WERI-Rb-1 (cell line): ENCODE measurements around the gene CHST4.

ENCODE experiments used
- DNase-seq: peaks from one replicate; pipeline ENCODE4 v3.0.0-alpha.2; 2020
- H3K27ac ChIP-seq: fragments of 250-450 bp; sonication (Bioruptor Pico); 2 replicates; pipeline ENCODE4 v1.5.1; 2020; ENCODE audit warnings: mild to moderate bottlenecking, moderate library complexity
- H3K27me3 ChIP-seq: fragments of 250-450 bp; sonication (Bioruptor Pico); 2 replicates; pipeline ENCODE4 v1.5.1; 2021; ENCODE audit warnings: mild to moderate bottlenecking, low read depth, moderate library complexity; ENCODE audit not compliant: insufficient read depth, severe bottlenecking
- H3K36me3 ChIP-seq: fragments of 250-450 bp; sonication (Bioruptor Pico); 2 replicates; pipeline ENCODE4 v1.5.1; 2020; ENCODE audit warnings: mild to moderate bottlenecking, moderate library complexity
- H3K4me3 ChIP-seq: 2 replicates; pipeline ENCODE4 v1.5.1; 2011; ENCODE audit warnings: low read depth, mild to moderate bottlenecking, control low read depth, low read length
- H3K9me3 ChIP-seq: fragments of 250-450 bp; sonication (Bioruptor Pico); 2 replicates; pipeline ENCODE4 v1.5.1; 2021; ENCODE audit warnings: mild to moderate bottlenecking, moderate library complexity; ENCODE audit not compliant: severe bottlenecking
- TF ChIP-seq, protein P1 (sequence below): IDR thresholded peaks from 2 replicates; pipeline ENCODE4 v1.5.1; 2011; ENCODE audit warnings: low read depth, mild to moderate bottlenecking, control low read depth, inconsistent platforms, low read length

The CHST4 gene

DNA sequence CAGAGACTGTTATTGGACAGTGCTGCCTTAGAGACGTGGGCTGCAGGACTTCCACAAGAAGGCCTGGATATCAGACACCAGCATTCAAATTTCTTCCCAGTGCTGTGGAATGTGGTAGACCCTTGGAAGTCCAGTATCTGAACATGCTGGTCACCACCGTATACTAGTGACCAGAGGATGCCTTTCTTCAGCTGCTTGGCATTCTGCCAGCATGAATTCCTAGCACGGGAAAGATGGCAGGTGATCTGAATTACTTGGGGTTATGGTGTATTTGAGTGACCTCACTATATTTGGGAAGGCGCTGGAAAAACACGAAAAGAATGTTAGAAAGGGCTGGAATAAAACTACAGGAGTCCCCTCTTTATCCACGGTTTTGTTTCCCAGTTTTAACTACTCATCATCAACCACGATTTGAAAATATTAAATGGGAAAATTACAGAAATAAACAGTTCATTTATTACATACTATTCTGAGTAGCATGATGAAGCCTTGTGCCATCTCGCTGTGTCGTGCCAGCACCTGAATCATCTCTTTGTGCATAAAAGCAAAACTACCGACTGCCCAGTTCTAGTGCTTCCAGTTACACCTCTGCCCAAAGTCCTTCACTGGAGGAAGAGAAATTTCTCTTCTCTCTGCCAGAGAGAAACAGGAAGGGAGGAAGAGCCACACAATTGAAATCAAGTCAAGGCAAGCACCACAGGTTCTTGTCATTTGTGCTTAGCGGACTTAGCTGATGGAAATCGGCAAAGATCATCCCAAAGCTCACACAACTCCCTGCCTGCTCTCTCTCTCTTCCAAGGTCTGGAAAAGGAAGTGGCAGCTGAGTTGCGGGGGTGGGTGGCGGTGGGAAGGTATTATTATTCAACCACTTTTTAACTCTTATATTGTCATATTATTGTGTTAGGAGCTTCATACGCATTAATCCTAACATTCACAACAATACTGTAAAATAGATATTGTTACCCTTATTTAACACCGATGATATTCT, 1.4 kb upstream of the CHST4 start:
- H3K9me3 ChIP-seq = no peaks in the 10 kb centered on the region
- H3K36me3 ChIP-seq = no peaks in the 10 kb centered on the region
- no peaks in the 10 kb centered on the region for H3K27me3 ChIP-seq
- TF ChIP-seq, protein P1, sequence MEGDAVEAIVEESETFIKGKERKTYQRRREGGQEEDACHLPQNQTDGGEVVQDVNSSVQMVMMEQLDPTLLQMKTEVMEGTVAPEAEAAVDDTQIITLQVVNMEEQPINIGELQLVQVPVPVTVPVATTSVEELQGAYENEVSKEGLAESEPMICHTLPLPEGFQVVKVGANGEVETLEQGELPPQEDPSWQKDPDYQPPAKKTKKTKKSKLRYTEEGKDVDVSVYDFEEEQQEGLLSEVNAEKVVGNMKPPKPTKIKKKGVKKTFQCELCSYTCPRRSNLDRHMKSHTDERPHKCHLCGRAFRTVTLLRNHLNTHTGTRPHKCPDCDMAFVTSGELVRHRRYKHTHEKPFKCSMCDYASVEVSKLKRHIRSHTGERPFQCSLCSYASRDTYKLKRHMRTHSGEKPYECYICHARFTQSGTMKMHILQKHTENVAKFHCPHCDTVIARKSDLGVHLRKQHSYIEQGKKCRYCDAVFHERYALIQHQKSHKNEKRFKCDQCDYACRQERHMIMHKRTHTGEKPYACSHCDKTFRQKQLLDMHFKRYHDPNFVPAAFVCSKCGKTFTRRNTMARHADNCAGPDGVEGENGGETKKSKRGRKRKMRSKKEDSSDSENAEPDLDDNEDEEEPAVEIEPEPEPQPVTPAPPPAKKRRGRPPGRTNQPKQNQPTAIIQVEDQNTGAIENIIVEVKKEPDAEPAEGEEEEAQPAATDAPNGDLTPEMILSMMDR = no peak
- DNase-seq = no peak
- H3K27ac ChIP-seq = no peak overlapping the region
- H3K4me3 ChIP-seq = no peak overlapping the region

DNA sequence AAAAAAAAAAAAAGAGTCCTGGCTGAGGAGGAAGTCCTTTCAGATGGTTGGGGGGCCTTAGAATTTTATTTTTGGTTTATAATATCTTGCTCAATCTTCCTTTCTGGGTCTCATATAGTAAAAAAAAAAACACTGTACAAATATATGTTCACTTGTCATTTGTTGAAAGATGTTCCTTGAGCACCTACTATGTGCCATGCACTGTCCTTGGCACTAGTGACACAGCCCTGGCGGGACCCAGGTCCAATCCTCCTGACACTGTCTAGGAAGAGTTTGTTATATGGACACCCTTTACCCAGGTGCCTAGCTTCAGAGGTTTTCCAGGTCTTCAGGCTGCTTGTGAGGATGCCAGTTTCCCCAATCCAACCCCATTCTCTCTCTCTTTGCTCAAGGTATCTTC, 2.0 kb downstream of the CHST4 start:
- TF ChIP-seq, protein P1 = no peak
- Histone ChIP-seq H3K27ac (no peak overlapping the region), H3K36me3 (no peaks in the 10 kb centered on the region), H3K4me3 (no peak overlapping the region), H3K9me3 (no peaks in the 10 kb centered on the region), H3K27me3 (no peaks in the 10 kb centered on the region)
- no peak for DNase-seq

DNA sequence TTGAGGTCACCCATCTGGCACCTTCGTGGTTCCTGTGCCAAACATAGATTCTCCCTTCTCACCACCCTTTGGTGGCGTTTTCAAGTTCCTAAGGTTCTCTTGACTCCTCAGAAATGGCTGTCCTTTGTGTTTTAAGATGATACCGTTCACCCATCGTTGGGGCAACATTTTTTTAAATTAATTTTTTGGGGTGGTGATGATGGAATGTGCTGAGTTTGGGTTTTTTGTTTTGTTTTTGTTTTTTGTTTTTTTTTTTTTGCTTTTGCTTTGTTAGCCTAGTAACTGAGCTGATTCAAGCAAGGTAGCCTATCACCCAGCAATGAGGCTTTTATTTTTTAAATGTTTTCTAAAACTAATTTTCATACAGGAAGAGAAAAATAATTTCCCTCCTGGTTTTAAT, 2.6 kb downstream of the CHST4 start:
- H3K4me3 ChIP-seq = no peak overlapping the region
- no peak overlapping the region for H3K27ac ChIP-seq
- H3K36me3 ChIP-seq = no peaks in the 10 kb centered on the region

DNA sequence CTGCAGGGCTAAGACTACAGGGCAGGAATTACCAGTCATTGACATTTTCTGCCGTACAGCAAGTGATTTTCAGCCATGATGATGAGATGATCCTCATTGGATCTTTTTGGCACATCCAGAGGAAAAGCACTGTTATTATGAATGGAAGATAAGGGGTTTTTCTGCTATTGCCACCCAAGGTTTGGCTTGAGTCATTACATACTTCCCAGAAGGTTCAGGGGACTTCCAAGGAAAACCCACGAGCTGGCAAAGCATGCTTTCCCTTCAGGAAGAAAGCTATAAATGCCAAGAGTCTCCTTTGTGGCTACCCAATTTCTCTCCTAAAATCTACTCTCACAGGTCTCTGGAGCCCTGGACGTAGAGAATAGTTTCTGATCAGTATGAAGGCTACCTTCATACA, 6.1 kb downstream of the CHST4 start:
- Histone ChIP-seq H3K36me3 (no peaks in the 10 kb centered on the region), H3K27me3 (no peaks in the 10 kb centered on the region), H3K9me3 (no peaks in the 10 kb centered on the region), H3K27ac (no peak overlapping the region), H3K4me3 (no peak overlapping the region)
- TF ChIP-seq, protein P1 = no peak
- no peak for DNase-seq

More for the DNA sequence above, 2.6 kb downstream of the CHST4 start:
- Histone ChIP-seq H3K9me3 (no peaks in the 10 kb centered on the region), H3K27me3 (no peaks in the 10 kb centered on the region)
- no peak for DNase-seq
- TF ChIP-seq, protein P1 = no peak

DNA sequence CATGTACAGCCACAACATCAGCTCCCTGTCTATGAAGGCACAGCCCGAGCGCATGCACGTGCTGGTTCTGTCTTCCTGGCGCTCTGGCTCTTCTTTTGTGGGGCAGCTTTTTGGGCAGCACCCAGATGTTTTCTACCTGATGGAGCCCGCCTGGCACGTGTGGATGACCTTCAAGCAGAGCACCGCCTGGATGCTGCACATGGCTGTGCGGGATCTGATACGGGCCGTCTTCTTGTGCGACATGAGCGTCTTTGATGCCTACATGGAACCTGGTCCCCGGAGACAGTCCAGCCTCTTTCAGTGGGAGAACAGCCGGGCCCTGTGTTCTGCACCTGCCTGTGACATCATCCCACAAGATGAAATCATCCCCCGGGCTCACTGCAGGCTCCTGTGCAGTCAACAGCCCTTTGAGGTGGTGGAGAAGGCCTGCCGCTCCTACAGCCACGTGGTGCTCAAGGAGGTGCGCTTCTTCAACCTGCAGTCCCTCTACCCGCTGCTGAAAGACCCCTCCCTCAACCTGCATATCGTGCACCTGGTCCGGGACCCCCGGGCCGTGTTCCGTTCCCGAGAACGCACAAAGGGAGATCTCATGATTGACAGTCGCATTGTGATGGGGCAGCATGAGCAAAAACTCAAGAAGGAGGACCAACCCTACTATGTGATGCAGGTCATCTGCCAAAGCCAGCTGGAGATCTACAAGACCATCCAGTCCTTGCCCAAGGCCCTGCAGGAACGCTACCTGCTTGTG, 10.7 kb downstream of the CHST4 start:
- DNase-seq = no peak
- TF ChIP-seq, protein P1 = no peak
- H3K27ac ChIP-seq = no peak overlapping the region
- no peaks in the 10 kb centered on the region for H3K9me3 ChIP-seq
- no peak overlapping the region for H3K4me3 ChIP-seq
- no peaks in the 10 kb centered on the region for H3K36me3 ChIP-seq
- no peaks in the 10 kb centered on the region for H3K27me3 ChIP-seq
